Stimulated activated CD4-positive, alpha-beta T cell treated with anti-CD3 and anti-CD28 coated beads, Interleukin-12 subunit alpha, Interleukin-12 subunit beta, amount 100 ng/mL, for 4 hours (primary cell): Measurements from ENCODE around the gene MYLK4.

Source experiments
- DNase-seq: peaks from one replicate; pipeline ENCODE4 v3.0.0-alpha.2; 2020

MYLK4 gene

DNA sequence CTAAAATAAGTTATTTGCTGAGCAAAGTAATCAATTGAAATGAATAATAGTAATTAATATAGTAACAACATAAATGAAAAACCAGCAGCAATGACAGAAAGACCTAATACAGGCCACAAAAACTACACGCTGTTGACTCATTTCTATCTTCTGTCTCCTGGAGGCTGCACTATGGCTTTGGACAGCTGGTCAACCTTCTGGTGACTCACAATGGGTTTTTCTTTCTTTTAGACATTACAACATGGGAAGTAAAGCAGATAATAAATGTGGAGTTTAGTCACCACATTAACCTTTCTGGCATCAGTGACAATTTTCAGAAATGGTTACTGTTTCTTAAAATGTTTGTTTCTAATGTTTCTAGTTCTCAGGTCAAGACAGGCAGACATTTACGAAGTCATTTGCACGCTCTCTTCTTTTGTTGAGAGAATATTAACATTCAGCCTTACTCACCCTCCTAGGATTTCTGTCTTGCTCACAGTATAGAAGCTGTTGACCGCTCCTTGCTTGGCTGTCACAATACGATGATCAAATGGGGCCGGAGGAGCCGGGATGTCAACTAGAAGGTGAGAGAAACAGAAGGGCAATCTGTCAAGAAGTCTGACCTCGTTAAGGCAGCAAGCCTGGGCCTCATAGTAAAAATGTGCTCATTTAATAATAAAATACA lies 62.2 kb downstream of the MYLK4 start:
- DNase-seq: no peak

- no peak for DNase-seq
Observed at GRCh38 chr6:2687456-2687855, 63.3 kb downstream of the MYLK4 start.

- DNase-seq: no peak
Observed at GRCh38 chr6:2686515-2686914, 64.2 kb downstream of the MYLK4 start.

GRCh38 chr6:2684766-2685754 lies 65.7 kb downstream of the MYLK4 start:
- no peak for DNase-seq

DNA sequence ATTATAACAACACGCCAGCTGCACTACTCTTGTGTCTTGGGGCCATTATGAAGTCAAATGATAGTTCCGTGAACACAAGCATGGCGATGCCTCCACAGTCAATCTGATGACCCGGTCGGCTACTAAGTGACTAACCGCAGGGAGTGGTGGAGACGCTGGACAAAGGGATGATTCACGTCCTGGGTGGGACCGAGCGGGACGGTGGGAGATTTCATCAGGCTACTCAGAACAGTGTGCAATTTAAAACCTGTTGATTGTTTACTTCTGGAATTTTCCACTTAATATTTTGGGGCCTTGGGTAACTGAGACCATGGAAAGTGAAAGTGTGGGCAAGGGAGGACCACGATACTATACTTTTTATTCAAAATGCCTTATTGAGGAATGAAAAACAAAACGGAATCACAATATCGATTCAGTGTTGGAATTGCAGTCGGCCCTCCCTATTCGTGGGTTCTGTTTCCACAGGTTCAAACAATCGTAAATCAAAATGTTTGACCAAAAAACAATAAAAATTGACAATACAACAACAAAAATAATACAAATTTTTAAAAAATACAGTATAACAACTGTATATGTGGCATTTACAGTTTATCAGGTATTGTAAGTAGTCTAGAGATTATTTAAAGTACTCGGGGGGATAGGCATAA lies 66.5 kb downstream of the MYLK4 start:
- DNase-seq: no peak

GRCh38 chr6:2680264-2680922 lies 70.3 kb downstream of the MYLK4 start:
- no peak for DNase-seq

GRCh38 chr6:2677080-2677593 lies 73.6 kb downstream of the MYLK4 start:
- no peak for DNase-seq

DNA sequence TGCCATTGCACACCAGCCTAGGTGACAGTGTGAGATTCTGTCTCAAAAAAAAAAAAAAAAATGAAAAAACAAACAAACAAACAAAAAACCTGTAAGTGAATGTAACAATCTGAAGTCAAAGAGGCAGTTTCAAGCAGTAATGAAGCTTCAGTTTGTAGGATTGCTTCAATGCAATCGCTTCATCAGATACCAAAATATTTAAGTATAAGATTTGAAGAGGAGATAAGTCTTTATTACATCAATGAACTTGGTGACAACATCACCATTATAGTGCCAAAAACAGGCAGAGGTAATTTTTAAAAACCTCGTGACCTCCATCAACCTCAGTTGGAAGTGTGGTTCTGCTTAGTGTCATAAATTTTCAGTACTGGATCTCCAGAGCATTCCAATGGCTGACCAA lies 74.7 kb downstream of the MYLK4 start:
- no peak for DNase-seq

DNA sequence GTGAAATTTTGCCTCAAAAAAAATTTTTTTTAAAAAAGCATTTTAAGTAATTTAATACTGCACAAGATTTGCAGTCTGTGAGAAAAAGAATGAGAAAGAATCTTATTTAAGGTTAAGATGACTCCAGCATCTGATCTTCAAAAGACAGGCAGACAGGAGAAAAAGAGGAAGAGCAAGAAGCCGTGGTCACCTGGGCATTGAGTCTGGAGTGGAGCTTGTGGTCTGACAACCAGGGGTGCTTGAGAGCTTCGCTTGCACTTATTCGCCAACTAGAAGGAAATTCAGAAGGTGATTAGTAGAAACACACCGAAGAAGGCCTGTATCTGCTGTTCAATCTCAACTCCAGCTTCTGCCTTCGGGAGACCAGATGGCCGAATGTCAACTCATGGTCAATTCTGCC lies 75.9 kb downstream of the MYLK4 start:
- no peak for DNase-seq

DNA sequence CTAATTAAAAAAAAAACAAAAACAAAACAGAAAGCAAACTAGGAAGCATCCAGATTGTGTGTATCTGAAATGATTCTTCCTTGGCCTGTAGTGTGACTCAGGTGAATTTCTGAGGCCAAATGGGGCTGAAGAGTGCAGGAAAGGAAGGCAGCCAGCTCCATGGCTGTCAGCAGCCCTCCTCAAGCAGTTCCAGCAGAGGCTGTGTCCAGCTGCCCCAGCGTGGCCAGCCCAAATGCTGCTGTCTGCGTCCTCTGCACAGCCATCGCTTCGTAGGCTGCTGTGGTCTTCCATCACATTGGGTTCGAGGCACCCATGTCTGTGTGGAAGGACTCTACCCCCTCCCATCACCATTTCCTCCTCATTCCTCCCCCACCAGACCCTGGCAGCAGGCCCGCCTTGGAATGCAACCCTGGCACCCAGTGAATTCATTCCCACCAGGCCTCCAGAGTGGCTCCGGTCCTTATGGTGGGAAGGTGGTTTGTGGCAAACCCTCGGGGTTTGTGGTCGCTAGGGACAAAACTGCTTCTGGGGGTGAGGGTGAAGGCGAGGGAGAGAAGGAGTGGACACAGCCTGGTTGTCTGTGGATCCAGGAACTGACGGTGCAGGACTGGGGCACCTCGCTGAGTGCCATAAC lies 81.5 kb downstream of the MYLK4 start:
- no peak for DNase-seq

DNA sequence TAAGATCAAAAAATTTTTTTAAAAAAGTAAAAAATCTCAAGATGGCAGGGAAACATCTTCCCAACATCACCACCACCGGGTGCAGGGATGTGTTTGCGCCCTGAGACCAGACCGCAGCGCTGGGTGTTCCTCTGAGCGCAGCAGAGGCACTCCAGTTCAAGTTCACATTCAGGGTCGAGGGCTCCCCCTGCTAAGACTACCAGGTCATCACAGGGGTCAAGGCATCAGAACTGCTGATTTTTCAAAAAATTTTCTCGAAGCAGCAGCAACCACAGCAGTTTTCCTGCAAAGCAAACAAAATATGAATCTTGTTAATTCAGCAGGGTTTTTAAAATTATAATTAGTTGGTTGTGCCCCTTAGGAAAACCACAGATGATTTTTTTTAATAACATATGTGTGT lies 83.1 kb downstream of the MYLK4 start:
- no peak for DNase-seq

- DNase-seq: no peak
Observed at GRCh38 chr6:2666906-2667575, 83.7 kb downstream of the MYLK4 start.

DNA sequence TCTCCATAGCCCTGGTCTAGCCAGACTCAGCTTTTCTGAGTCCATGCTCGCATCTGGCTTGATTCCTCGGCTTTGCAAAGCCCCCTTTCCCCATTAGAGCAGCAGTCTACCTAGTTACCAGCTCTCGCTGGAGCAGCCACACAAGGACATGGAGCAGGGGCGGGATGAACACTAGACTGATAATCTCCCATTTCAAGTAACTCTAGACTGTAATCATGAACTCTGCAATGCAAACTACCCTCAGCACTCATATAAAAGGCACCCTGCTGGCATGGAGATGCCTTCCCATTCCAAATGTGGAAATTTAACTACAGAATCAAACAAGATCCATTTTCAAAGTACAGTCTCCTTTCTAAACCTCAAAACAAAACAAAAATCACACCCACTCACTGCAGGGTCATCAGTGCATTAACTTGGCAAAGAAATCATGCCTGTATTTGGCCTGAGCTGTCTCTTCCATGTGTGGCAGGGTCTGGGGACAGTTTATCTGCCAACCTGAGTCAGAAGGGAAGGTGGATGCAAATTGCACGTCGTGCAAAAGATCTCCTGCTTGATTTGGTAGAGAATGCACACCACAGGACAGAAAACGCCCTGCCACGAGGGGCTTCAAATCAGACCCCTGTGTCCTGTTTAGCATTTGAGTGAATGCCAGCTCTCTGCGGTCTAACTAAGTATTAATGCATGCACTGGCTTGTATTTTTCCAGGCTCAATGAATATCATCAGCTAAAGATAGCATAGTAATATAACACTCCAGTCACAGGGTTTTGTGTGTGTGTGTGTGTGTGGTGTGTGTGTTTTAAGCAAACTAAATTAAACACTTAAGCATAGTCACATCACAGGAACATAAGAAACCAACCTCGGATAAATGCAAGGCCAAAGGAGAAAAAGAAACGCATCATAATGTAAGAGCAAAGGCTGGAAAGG lies 85.3 kb downstream of the MYLK4 start:
- DNase-seq: no peak

DNA sequence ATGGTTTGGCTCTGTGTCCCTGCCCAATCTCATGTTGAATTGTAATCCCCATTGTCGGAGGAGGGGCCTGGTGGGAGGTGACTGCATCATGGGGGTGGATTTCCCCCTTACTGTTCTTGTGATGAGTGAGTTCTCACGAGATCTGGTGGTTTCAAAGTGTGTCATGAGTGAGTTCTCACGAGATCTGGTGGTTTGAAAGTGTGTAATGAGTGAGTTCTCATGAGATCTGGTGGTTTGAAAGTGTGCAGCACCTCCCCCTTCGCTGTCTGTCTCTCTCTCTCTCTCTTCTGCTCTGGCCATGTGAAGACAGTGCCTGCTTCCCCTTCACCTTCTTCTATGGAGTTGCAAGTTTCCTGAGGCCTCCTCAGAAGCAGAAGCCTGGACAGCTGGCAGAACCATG lies 87.6 kb downstream of the MYLK4 start:
- DNase-seq: no peak

- no peak for DNase-seq
Observed at GRCh38 chr6:2661651-2662050, 89.1 kb downstream of the MYLK4 start.

DNA sequence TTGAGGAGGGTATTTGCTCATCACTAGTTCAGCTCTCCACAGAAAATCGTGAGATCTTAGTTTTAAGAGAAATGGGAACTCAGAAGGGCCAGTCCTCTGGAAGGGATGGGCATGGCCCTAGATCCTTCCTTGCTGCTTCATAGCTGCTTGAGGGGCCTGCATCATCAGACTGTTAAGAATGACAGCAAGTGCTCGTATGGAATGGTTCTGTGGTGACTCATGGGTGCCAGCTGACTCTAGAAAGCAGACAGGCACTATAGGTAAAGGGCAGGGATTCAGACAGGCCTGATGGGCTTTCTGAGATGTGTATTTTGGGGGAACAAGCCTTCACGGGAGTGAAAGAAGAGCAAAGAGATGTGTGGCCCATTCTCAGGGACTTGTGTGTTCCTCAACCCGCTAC lies 90.8 kb downstream of the MYLK4 start:
- no peak for DNase-seq

DNA sequence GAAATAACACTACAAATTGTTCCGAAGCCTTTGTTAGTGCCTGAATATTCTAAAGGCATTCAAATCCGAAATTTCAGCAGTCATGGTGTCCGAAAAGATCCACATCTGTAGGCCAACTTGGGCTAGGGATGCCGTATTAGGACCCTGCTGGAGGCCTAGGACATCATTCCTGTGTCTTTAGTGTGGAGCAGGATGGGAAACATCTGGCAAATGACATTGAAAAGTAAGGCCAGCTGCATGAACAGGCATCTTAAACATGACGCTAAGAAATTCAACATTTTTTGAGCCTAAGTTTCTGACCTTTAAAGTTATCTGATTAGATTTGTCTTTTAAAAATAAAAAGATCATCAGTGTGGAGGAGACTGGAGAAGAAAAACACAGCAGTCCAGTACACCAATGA lies 91.3 kb downstream of the MYLK4 start:
- DNase-seq: no peak

DNA sequence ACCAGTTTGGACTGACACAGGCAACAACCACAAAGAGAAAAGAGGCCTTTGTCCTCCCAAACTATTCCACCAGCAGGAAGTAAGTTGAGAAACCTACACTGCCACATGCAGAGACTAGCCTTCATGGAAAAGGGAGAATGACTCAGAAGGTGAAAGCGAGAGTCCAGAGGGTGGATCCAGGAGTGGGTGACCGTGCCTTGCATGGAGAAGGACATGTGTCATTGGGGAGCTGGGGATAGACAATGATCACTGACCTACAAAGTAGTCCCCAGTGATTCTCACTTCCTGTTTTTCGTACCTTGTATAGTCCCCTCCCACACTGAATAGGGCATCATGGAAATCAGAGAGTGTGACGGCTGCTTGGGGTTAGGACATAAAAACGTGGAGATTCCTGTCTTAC lies 91.9 kb downstream of the MYLK4 start:
- no peak for DNase-seq

DNA sequence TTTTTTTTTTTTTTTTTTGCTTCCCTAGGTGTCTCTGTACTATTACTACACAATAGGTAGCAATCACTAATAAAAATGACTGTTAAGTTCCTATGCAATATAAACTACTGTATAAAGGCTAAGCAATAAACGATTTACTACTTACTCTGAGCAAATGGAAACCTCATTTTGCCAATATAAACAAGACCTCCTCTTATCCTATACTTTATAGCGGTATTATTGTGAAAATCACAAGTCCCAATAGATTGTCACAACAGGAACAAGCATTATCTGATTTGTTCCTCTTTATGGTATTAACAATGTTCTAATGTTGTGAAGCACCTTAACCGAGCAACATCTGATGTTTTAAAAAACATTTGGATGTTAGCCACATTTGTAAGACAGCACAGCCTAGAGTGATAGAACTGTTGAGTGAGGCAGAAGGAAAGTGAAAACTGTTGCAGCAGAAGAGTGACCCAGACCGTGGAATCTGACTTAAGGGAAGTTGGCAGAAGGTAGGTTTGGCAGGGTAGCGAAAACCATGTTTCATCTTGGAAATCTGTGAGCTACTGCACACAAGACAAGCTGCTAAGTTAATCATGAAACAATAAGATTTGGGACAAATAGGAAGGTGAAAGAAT lies 94.2 kb downstream of the MYLK4 start:
- no peak for DNase-seq

DNA sequence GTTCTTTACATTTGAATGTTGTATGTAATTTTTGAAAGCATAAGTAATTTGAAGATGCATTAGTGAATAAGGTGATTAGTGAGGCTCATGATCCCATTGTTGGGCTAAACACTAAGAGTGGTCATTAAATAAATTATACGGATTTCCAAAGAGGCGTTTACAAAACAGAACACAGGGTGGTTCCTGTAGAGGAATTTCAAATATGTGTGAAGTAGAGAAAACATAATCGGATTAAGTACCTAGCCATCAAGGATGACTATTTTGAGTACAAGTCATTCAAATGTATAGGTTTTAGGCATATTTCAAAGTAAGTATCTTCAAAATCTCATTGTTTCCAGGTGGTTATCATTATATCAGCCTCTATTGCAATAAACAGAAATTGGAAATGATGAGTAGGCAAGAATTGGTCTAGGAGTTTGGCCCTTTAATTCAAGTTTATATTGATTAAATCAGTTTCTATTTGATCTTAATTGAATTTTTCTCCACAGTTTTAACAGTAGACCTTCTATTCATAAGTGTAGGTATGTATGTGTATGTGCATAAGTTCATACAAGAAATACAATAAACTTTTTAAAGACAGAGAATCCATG lies 94.8 kb downstream of the MYLK4 start:
- no peak for DNase-seq
